NCI-H1694 treated with DMSO at 0.1 percent for 48 hours (cell line): ENCODE results near the gene ZNF234.
"Not testable (repeated sequence)": the region's sequence is repeated elsewhere in the genome, so short reads cannot be mapped to it uniquely, and the experiment has no call there.

Experiments
- DNase-seq: peaks from one replicate; lab custom pipeline; 2025; lab: John Stamatoyannopoulos, UW

The ZNF234 gene

GRCh38 chr19:44182145-44182544 is 40.8 kb downstream of the ZNF234 start:
- no peak for DNase-seq

GRCh38 chr19:44190020-44190419 is 48.7 kb downstream of the ZNF234 start:
- DNase-seq: no peak

GRCh38 chr19:44192127-44192526 is 50.8 kb downstream of the ZNF234 start:
- DNase-seq: no peak

GRCh38 chr19:44196772-44197171 is 55.4 kb downstream of the ZNF234 start:
- no peak for DNase-seq

- DNase-seq: no peak
Measured at GRCh38 chr19:44202470-44202869, 61.1 kb downstream of the ZNF234 start.

- DNase-seq: no peak
Measured at GRCh38 chr19:44202974-44203373, 61.6 kb downstream of the ZNF234 start.

GRCh38 chr19:44203877-44204276 is 62.5 kb downstream of the ZNF234 start:
- DNase-seq: not testable (repeated sequence)

GRCh38 chr19:44204772-44205171 is 63.4 kb downstream of the ZNF234 start:
- no peak for DNase-seq

- DNase-seq: peak; percentile 88
Measured at GRCh38 chr19:44207126-44207803, 65.9 kb downstream of the ZNF234 start.
